ENCODE data around the gene CELF5.
A peak's percentile ranks its signal among the peaks of the same experiment; 100 is the strongest.
"Not testable (repeated sequence)": the region's sequence is repeated elsewhere in the genome, so short reads cannot be mapped to it uniquely, and the experiment has no call there.

The CELF5 gene

DNA sequence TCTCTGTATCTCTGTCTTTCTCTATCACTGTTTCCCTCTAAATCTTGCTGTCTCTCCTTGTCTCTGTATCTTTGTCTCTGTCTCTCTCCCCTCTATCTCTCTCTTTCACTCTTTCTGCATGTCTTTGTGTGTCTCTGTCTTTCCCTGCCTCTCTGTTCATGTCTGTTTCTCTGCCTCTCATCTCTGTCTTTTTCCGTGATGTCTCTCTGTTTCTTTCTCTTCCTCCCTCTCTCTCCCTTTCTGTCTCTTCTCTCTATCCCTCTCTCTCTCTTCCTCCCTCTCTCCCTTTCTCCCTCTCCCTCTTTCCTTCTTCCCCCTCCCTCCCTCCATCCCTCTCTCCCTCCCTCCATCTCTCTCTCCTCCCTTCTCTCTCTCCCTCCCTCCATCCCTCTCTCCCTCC is 85.3 kb downstream of the CELF5 start:
- DNase-seq, result no peak
- in situ Hi-C loops (cut with MboI; ENCODE audit: low pct_unique_long_range_greater_than_20kb, low sequenced_read_pairs), result no loop called here

DNA sequence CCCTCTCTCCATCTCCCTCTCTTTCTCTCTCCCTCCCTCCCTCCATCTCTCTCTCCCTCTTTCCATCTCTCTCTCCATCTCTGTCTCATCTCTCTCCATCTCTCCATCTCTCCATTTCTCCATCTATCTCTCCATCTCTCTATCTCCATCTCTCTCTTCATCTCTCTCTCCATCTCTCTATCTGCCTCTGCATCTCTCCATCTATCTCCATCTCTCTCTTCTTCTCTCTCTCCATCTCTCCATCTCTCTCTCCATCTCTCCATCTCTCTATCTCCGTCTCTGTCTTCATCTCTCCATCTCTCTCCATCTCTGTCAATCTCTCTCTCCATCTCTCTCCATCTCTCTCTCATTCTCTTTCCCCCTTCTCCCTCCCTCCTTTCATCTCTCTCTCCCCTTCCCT is 85.8 kb downstream of the CELF5 start:
- no peak for DNase-seq
- in situ Hi-C loops (cut with MboI; ENCODE audit: low pct_unique_long_range_greater_than_20kb, low sequenced_read_pairs), result no loop called here

DNA sequence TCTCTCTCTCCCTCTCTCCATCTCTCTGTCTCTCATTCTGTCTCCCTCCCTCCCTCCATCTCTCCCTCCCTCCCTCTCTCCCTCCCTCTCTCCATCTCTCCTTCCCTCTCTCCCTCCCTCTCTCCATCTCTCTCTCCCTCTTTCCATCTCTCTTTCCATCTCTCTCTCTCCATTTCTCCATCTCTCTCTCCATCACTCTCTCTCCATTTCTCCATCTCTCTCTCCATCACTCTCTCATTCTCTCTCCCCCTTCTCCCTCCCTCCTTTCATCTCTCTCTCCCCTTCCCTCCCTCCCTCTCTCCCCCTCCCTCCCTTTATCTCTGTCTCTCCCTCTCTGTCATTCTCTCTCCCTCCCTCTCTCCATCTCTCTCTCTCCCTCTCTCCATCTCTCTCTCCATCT is 86.2 kb downstream of the CELF5 start:
- in situ Hi-C loops (cut with MboI; ENCODE audit: low pct_unique_long_range_greater_than_20kb, low sequenced_read_pairs), result no loop called here

GRCh38 chr19:3313199-3313575 is 88.7 kb downstream of the CELF5 start:
- DNase-seq, result no peak
- in situ Hi-C loops (cut with MboI; ENCODE audit: low pct_unique_long_range_greater_than_20kb, low sequenced_read_pairs), result no loop called here

More for the DNA sequence above, 86.2 kb downstream of the CELF5 start:
- DNase-seq, result no peak

GRCh38 chr19:3314962-3315675 is 90.7 kb downstream of the CELF5 start:
- DNase-seq, result no peak
- in situ Hi-C loops (cut with MboI; ENCODE audit: low pct_unique_long_range_greater_than_20kb, low sequenced_read_pairs), result no loop called here

DNA sequence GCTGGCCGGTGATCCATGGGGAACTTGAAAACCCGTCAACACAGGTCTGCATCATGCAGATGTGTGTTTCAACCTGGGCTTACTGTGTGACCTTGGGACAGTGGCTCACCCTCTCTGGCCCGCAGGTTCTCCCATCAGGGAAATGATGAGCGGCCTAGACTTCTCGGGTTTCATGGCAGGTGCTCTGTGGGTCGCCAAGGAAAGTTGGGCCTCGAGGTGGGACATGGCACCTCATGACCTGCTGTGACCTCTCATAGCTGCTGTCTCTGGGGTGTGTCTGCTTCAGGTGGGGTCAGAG is 91.2 kb downstream of the CELF5 start:
- DNase-seq, result no peak

GRCh38 chr19:3316132-3316648 is 91.7 kb downstream of the CELF5 start:
- DNase-seq, result no peak
- in situ Hi-C loops (cut with MboI; ENCODE audit: low pct_unique_long_range_greater_than_20kb, low sequenced_read_pairs), result no loop called here

More for the DNA sequence above, 91.2 kb downstream of the CELF5 start:
- in situ Hi-C loops (cut with MboI; ENCODE audit: low pct_unique_long_range_greater_than_20kb, low sequenced_read_pairs), result no loop called here

DNA sequence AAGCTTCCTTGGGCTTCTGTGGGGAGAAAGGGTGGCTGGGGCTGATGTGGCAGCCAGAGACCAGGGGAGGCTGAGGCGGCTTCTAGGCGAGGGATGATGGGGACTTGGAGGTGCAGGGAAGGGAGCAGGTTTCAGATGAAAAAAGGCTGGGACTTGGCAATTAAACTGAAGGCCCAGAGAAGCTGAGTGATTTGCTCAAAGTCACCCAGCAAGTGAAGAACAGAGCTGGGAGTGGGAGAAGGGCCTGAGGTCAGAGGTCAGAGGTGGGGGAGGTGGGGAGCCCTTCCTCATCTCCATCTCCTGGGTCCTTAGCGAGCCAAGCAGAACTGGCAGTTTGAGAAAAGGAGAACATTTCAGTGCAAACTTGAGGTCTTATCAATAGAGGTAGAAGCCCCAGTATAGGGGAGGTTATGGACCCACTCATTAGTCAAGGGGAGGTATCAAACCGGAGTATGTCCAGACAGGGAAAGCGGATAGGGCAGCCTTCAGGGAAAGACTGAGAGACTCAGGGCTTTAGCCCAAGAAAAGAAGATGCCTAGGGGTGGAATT is 92.3 kb downstream of the CELF5 start:
- DNase-seq, result no peak
- in situ Hi-C loops (cut with MboI; ENCODE audit: low pct_unique_long_range_greater_than_20kb, low sequenced_read_pairs), result no loop called here

DNA sequence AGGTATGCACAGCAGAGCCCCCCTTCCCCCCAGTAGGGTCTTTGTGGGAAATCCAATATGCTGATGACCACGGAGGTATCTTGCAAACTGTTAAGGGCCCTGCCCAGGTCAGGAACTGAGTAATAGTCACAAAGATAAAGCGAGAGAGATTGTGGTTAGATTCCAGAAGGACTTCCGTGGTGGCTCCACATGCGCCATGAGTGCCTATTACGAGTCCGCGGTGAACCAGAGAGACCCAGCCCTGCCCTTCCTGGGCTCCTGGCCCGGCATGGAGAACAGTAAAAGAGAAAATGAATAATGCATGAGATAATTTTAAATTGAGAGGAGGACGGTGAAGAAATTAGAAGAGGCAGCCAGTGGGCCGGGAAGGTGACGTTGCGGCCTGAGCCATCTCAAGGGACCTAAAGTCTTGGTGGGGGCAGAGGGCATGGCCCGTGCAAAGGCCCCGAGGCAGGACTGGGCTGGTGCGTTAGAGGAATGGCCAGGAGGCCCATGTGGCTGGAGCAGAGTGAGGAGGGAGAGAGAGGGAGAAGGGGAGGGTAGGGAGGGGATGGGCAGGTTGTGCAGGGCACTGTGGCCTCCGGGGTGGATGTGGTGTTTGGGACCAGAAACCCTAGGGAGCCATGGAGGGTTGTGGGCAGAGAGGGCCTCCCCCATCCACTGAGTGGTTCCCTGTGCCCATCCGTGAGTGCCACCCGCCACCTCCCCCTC is 95.3 kb downstream of the CELF5 start:
- in situ Hi-C loops (cut with MboI; ENCODE audit: low pct_unique_long_range_greater_than_20kb, low sequenced_read_pairs), result no loop called here
- DNase-seq, result no peak

GRCh38 chr19:3320354-3320670 is 95.9 kb downstream of the CELF5 start:
- DNase-seq, result no peak
- in situ Hi-C loops (cut with MboI; ENCODE audit: low pct_unique_long_range_greater_than_20kb, low sequenced_read_pairs), result no loop called here

DNA sequence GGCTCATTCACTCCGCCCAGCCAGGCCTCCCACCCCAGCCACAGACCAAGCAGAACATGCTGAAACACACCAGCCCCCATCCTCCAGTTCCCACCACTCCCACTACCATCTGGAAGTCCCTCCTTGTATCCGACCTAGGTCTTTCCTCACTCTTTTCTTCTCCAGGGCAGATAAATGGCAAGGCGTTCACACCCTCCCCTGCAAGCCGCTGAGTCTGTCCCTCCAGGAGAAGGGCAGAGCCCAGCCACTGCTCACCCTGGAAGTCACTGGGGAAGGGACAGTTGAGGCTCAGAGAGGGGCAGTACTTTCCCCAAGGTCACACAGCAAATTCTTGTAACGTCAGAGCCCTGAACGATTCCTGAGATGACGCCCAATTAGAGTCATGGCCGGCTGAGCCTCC is 96.4 kb downstream of the CELF5 start:
- no peak for DNase-seq
- in situ Hi-C loops (cut with MboI; ENCODE audit: low pct_unique_long_range_greater_than_20kb, low sequenced_read_pairs), result no loop called here

DNA sequence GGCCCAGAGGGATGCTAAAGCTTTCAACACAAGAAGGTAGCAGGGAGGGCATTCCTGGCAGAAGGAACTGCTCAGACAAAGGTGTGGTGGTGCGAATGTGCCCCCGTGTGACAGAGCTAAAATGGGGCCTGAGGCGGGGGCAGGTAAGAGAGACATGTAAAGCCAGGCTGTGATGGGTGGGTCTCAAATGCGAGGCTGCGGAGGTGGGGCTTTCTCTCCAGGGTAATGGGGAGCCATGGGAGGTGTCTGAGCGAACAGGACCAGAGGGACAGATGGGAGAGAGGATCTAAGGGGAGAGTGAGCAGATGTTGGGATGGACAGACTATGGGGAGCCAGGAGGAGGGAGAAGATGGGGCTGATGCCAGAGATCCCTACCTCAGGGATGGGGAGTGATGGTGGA is 97.2 kb downstream of the CELF5 start:
- DNase-seq, result no peak

DNA sequence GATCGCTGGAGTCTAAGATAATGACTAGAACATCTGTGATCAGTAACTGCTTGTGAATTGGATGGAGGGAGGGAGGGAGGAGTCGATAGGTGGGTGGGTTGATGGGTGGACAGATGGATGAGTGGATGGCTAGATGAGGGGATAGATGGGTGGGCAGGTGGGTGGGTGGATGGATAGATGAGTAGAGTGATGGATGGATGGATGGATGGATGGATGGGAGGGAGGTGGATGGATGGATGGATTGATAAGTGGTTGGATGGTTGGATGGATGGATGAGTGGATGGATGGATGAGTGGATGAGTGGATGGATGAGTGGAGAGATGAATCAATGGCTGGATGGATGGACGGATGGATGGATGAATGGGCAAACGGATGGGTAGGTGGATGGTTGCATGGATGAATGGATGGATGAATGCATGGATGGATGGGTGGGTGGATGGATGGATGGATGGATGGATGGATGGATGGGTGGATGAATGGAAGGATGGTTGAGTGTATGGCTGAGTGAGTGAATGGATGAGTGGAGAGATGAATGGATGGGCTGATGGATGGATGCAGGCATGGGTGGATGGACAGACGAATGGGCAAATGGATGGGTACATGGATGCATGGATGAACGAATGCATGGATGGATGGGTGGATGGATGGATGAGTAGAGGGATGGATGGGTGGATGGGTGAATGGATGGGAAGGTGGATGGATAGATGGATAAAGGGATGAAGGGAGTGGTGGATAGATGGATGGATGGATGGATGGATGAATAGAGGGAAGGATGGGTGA is 97.9 kb downstream of the CELF5 start:
- in situ Hi-C loops (cut with MboI; ENCODE audit: low pct_unique_long_range_greater_than_20kb, low sequenced_read_pairs), result no loop called here

More for the DNA sequence above, 97.2 kb downstream of the CELF5 start:
- in situ Hi-C loops (cut with MboI; ENCODE audit: low pct_unique_long_range_greater_than_20kb, low sequenced_read_pairs), result no loop called here

GRCh38 chr19:3323026-3323425 is 98.6 kb downstream of the CELF5 start:
- no peak for DNase-seq
- in situ Hi-C loops (cut with MboI; ENCODE audit: low pct_unique_long_range_greater_than_20kb, low sequenced_read_pairs), result no loop called here

More for the DNA sequence above, 97.9 kb downstream of the CELF5 start:
- DNase-seq, result no peak

DNA sequence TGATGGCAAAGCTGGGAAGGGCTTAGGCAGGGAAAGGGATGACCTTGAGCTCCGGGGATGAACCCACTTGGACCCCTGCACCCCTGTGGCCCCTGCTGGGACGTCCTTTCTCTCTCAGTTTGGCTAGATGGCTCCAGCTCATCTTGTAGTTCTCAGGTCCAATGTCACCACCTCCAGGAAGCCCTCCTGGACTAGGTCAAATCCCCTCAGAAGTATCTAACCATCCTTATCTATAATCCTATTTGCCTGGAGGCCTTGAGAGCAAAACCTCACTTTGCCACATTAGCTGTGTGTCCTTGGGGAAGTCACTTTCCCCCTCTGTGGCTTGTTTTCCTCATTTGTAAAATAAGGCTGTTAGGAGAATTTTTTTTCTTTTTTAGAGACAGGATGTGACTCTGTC is 99.2 kb downstream of the CELF5 start:
- in situ Hi-C loops (cut with MboI; ENCODE audit: low pct_unique_long_range_greater_than_20kb, low sequenced_read_pairs), result no loop called here
- no peak for DNase-seq

- in situ Hi-C loops (cut with MboI; ENCODE audit: low pct_unique_long_range_greater_than_20kb, low sequenced_read_pairs), result no loop called here
- DNase-seq, result peak; percentile 62
Measured at GRCh38 chr19:3324405-3324856, 100.0 kb downstream of the CELF5 start.

- in situ Hi-C loops (cut with MboI; ENCODE audit: low pct_unique_long_range_greater_than_20kb, low sequenced_read_pairs), result no loop called here
- DNase-seq, result no peak
Measured at GRCh38 chr19:3325451-3325850, 101.0 kb downstream of the CELF5 start.

DNA sequence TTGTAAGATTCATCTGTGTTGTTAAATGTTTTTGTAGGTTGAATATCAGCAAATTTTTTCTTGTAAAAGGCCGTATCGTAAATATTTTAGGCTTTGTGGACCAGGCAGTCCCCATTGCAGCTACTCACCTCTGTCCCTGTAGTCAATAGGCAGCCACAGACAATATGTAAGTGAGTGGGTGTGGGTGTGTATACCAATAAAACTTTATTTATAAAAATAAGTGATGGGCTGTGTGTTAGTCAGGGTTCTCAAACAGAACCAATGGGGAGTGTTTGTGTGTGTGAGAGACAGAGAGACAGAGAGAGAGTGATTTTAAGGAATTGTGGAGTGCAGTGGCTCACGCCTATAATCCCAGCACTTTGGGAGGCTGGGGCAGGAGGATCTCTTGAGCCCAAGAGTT is 104.3 kb downstream of the CELF5 start:
- DNase-seq, result no peak
- in situ Hi-C loops (cut with MboI; ENCODE audit: low pct_unique_long_range_greater_than_20kb, low sequenced_read_pairs), result no loop called here

GRCh38 chr19:3330047-3330446 is 105.6 kb downstream of the CELF5 start:
- DNase-seq, result no peak
- in situ Hi-C loops (cut with MboI; ENCODE audit: low pct_unique_long_range_greater_than_20kb, low sequenced_read_pairs), result no loop called here

GRCh38 chr19:3332232-3332631 is 107.8 kb downstream of the CELF5 start:
- DNase-seq, result not testable (repeated sequence)

More at GRCh38 chr19:3332232-3332631, 107.8 kb downstream of the CELF5 start:
- in situ Hi-C loops (cut with MboI; ENCODE audit: low pct_unique_long_range_greater_than_20kb, low sequenced_read_pairs), result not testable (repeated sequence)
